Stimulated activated CD8-positive, alpha-beta memory T cell treated with anti-CD3 and anti-CD28 coated beads, Interleukin-2, amount 100 ng/mL, for 1 hour (primary cell): ENCODE results near the gene SEMA5A.

Source experiments
- DNase-seq, 2 donors: peaks; one replicate each; pipeline ENCODE4 v3.0.0-alpha.2; 2020; ENCODE audit warnings: low read depth in 2 of 2

SEMA5A gene

DNA sequence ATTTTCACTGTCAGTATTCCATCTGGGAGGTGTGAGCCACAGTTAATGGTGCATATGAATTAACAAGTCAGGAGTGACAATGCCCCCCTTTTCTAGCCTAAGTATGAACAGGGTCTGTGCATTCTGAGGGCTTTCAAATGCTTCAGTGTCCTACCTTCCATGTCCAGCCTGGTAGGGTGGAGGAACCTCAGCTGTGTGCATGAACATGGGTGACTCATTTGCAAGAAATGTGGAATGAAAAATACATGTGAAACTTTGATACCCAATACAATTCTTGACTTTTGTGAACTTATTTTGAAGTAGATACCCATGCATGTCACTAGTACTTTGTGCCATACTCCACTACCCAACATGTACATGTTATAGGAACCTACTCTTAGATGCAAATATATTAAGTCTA lies 375.8 kb downstream of the SEMA5A start:
- DNase-seq = no peak

DNA sequence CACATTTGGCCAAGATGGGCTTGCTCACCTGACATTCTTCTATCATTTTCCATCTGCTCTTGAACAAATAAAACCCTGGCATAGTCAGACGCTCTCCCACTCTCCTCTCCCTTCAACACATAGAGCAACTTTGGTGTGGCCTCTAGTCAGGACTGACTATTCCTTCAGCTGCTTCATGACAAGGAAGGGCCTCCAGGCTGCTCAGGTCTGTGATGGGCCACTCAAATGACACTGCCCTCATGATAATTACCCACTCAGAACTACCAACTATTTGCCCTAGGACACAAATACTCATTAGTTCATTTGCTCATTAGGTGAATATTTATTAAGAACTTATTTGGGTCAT lies 376.3 kb downstream of the SEMA5A start:
- DNase-seq = no peak

DNA sequence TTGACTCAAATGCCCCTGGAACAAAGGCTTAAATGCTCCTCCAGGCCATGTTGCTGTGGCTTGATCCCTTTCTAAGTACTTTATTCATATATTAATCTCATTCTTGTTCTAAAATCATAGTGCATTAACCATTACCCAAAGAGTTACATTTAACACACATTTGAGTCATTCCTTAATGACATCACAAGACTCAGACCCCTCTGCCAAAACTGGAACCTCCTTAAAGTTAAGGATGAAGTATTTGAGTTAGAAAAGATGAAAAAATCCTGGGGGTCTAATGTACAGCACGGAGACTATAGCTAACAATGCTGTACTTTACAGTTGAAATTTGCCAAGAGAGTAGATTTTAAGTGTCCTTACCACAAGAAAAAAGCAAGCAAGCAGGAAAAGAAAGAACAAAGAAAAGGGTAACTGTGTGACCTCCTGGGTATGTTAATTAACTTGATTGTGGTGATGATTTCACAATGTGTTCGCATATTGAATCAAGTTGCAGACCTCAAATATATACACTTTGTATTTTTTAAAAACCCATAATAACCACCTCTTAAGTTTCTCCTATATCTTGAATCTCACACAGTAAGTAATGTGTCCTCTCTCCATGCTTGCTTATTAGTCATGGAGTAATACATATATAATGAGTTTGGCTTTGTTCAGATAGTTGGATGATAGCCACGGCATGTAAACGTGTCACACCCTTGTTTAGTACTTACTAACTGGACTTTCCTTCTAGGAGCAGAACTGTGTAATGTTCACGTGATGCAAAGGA lies 376.9 kb downstream of the SEMA5A start:
- DNase-seq = no peak

DNA sequence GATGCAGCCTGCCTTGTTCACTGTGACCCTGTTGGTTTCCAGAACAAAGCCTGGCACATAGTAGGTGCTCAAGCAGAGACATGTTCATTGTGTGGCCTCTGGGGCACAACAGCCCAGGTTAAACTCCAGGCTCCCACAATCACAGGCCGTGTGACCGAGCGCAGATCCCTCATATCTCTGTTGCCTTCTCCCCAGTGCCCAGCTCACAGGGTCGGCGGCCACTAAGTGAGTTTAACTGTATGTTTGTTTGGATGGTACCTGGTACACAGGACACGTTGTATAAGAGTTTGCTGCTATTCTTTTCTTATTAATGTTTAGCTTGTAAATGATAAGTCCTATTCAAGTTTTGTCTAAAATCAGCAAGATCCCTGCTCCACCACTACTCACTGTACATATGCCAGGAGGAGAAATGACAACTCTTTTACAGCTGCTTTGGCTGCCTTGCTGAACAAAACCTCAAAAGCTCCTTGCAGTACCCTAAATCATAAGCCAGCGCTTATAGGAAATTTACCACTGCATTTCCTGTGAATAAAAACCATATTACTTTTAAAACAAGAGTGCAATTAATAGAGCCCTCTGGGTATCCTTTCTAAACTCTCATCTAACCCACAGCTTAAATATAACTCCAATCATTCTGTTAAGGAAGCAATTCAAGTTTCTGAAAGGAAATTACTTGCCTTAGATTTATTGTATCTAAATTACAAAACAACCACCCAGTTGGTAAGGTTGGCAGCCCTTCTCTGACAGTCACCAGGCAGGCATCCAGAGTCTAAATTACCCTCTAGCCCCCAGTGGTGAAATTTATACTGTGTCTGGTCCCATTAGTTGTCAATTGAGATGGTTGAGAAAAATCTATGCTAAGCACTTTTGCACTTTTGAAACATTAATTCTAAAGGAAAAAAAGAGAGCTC lies 379.4 kb downstream of the SEMA5A start:
- DNase-seq = no peak

DNA sequence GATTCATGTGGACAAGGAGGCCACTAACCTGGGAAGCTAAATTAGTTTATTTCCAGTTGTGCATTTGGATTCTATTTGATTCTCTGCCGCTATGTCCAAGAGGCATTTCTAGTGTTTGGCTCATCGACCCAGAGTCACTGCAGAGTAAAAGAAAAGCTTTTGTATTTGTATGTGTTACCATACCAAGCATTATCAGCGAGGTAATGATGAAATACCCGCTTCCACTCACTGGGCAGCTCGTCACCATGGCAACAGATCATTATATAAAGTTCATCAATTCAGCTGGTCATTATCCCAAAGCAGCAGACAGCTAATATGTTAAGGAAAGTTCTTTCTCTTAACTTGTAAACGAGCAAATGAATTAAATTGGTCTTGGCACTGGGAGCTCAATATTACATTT lies 380.3 kb downstream of the SEMA5A start:
- no peak for DNase-seq

DNA sequence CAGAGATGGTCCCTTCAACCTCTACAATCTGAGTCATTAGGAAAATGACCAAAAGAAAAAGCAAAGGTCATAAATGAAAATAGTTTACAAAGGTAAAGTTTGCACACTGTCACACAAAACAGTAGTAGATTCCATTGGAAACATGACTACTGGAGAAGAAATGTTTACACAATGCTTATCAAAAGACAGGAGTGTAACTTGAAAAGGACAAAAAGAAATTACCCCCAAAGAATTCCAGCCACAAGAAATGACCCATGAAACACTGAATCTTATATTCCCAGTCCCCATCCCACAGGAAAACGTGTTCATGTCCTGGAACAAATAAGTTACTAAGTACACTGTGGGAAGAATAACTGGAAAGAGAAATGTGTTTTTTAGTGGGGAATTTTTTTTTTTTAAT lies 385.1 kb downstream of the SEMA5A start:
- no peak for DNase-seq

DNA sequence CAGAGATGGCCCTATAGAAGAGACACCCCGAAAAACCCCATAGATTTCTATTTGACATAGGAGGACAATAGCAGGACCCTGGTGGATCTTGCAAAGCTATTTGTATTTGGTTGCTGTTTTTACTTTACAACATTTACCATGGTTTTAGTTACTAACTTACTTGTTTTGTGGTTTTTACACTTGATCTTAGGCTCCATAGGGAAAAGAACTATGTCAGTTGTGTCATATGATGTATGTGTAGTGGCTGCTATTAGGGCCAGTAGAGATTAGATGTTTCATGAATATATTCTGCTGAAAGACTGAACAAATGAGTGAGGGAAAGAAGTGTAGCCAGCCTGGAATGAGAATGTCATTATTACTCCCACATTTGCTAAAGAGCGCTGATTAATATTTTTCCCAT lies 388.1 kb downstream of the SEMA5A start:
- DNase-seq = no peak

DNA sequence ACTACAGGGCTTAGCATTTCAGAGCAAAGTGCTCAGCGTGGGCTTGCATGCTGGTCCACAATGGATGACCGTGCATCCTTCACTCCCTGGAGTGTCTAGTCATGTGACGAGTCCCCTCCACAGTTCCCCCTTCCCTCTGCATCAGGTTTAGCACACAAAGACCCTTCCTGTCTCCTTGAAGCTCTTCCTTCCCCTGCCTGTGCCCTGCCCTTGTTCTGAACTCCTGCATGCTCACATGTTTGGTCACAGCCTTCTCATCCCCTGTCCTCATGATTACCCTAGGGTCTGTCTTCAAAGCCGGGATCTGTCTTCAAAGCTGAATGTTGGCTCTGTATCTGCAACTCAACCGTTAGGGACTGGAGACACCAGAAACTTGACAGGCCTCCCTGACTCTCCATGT lies 388.9 kb downstream of the SEMA5A start:
- DNase-seq = no peak

DNA sequence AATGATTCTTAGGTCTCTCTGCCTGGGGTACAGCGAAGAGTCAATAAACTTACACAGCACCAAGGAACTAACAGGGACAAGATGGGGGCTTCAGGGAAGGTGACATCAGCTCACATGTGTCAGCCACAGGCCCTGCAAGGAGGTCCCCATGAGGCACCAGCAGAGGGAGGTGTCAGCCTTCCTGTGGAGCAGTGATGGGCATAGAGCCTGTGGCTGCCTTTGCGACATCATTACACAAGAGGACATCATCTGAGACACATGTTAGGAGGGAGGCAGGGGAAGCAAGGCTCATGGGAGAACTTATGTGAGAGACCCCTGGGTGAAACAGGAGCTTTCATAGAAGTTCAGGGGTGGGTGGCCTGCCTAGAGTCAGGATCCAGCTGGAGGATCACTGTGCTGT lies 389.6 kb downstream of the SEMA5A start:
- no peak for DNase-seq

DNA sequence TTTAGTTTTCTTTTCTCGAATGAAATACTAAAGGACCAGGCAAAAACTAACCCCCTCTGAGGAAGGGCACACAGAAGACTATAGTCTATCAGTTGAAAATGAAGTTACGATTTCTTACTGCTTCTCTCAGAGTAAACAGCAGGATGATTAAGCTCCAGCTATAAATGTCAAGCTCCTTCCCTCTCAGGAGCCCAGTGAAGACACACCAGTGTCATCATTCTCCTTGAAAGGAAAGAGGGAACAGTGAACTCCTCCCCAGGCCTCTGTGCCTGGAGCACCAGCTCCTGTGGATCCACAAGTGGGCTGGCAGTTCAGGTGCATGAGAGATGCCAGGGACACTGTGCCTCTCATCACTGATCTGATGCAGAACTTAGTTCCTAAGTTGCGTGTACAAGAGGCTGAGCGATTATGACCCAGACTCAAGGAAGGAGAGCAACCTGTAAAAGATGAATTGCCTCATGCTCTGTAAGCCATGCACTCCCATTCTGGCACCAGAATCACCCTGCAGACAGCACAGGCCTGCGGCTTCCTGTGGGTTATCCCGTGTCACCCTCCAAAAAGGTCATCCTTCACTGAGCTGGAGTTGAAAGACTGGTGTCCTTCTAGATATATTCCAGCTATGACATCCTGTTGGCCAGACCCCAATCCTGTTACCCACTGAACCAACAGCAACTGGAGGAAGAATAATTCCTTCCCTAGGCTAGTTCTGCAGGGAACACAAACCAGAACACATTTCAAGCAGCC lies 394.0 kb downstream of the SEMA5A start:
- no peak for DNase-seq

DNA sequence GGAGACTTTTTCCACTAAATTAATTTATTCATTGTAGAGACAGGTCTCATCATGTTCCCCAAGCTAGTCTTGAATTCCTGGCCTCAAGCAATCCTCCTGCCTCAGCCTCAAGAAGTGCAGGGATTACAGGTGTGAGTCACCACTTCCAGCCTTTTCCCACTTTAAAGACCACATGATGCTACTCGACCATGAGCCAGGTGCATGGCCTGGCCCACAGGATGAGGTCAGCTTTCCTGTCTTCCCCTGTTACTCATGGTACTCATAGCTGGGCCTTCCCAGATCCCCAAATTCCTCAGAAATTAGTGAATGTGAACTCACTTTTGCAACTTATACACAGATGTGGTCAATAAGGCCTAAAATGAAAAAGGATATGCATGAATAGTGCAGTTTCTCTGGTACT lies 395.9 kb downstream of the SEMA5A start:
- DNase-seq = no peak

DNA sequence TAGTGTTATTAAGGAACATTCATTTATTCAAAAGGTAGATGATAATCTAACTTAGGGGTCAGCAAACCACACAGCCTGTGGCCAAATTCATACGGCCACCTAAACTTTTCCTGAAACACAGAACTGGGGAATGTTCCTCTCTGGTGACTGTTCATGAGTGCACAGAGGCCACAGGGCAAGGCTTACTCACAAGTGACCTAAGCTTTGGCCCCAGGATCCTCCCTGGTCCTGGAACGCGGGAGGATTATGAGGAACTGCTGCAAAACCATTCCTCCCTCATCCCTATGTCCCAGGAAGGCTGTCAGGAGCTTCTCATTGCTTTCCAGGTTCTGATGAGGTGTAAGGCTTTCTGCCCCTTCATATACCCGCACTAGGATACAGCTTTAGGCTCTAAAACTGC lies 397.6 kb downstream of the SEMA5A start:
- DNase-seq = no peak

DNA sequence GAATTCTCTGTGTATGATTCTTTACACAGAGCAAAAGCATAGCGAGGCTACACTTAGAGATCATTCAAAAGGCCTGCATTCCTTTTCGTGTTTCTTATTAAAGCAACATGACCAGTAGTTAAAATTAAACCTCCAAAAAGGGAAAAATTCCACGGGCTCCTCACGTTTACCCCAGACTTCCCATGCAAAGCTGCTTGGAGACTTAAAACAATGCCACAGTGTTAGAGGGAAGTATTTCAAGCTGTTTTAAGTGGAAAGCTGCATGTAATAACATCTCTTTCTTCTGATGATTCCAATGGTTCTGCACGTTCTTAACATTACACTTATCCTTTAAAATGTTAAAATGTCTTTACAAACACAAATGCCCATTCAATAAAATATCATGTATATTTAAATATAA lies 405.2 kb downstream of the SEMA5A start:
- no peak for DNase-seq

DNA sequence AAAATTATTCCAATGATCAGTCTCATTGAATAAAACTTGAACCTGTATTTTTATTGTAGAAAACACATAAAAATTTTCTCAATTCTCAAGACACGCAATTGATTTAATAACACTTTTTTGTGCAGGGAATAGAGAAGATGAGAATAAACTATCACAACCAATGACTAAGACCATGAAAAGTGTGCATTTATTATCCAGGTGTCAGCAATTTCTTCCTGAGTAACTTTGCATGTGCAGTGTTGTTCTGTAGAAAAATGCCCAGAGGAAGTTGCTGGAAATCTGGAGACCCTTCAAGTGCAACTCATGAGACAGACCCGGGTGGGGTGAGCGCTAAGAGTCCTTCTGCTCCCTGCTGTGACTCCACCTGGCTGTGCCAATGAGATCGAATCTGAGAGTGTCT lies 405.7 kb downstream of the SEMA5A start:
- no peak for DNase-seq

DNA sequence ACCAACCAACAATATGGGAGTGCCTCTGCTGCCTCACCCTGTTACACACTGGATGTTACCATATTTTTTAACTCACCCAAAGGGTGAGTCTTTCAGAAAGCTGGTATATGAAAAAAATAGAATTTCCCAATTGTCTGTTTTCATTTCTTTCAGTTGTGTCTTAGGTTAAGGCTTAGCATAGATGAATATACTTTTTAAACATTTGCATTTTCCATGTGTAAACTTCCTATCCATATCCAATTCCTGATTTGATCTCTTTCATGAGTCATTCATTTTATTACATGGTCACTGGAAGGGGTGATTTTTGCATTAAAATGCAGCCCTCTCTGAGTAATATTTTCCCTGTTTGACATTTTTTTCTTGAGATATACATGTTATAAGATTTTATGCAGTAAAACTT lies 406.5 kb downstream of the SEMA5A start:
- DNase-seq = no peak

DNA sequence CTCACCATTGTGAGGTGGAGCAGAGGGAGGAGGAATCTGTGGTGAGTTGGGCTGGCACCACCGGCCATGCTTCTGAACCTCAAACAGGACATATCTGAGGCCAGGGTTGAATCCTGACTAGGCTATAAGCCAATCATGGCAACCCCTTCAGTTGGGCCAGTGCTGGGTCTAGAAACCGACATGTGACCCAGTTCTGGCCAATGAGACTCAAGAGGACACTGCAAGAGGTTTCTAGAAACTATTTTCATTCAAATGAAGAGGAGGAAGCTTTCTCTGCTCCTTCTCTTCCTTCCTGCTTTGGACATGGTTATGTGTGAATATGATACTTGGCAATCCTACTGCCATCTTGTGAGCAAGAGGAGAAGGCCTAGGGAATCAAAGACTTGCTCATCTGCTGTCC lies 417.7 kb downstream of the SEMA5A start:
- DNase-seq = no peak

DNA sequence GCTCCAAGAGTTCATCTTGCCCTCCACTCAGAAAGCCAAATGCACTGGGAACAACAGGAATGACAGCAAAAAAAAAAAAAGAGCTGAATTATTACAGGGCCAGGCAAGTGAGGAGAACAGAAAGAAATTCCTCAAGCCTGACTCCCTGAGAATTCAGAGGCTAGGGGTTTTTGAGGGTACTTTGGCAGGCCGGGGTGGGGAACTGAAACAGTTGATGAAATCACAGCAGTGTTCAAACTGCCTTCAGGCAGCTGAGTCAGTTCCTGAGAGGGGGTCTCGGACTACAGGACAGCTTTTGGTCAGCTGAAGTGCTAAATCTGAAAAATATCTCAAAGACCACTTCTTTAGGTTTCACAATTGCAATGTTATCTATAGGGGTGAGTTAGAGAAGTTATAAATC lies 419.4 kb downstream of the SEMA5A start:
- no peak for DNase-seq

DNA sequence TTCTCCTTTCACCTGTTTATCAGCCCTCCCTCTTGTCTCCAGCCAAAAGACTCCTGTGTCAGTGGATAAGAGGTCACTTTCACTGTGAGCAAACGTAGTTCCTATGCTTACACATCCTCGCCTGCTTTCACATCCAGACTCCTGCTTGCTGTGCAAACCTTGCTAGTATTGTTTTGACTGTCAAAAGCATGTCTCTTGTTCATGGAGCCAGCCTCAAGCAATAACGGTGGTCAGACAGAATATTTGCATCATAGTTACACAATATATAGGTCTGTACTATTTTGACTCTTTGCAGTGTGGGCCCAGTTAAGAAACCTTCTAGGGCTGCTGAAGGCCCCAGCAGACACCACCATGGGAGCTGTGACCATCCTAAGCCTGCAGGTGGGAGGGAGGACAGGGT lies 420.0 kb downstream of the SEMA5A start:
- DNase-seq = no peak

DNA sequence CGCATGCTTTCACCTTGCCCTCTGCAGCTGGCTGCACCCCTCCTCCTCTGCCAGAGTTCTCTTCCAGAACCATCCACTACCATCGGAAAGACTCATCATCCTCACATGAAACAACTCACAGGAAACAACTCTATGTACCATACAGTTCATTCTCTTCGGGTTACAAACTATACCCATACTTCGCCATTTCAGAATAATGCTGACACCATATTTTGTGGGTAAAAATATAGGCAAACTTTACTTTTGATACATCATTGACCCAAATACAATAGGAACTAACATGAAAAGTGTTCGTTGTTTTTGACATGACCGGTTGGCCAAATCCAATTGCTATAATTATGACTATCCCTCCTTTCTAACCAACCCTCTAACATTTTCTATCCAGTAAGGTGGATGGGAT lies 421.0 kb downstream of the SEMA5A start:
- no peak for DNase-seq

DNA sequence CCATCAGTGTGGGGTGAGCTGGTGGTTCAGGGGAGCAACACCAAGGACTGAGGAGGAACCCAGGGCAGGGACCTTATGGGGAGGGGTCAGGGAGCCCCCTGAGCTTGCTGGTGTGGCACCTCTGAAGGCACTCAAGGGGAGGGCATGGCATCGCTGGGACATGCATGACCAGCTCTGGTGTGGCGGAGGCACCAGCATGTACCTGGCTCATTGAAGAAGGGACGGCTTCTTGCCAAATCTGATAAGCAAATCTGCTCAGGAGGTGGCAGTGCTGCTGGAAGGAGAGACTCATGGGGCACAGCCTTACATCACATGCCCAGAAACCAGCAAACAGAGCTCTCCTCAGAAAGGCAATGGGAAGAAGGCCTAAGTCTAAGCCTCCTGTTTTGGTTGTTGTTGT lies 421.8 kb downstream of the SEMA5A start:
- DNase-seq = no peak

DNA sequence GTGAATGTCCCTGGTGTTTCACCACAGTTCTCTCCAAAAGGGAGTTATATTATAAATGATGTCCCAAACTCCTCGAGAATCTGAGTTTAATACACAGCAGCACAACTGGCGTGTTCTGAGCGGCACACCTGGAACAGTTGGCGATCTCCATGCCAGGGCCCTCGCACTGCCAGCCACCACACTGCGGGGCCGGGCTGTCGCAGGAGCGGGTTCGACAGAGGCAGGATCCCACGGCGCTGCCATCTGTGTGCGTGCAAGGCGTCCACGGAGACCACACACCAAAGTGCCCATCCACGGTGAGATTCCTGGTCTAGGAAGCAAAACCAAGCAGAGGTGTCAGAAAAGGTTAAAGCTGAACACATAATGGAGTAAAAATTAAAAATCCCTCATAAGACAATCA lies 423.3 kb downstream of the SEMA5A start:
- no peak for DNase-seq

DNA sequence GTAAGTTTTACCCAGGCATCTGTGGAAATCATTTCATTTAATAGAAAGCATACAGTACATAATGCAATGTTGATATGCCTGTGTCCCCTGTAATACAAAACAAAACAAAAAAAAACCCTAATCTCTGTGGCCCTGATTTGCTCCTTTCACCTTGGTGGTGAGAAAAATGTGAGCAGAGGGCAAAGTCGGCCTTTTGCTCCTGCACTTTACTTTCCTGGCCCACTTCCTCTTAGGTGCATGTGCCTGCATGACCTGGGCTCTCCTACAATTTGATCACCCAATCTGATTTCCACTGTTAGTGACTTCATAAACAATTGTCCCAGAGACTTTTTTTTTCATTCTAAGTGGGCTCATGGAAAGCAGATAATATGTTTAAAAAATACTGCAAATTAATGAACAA lies 424.3 kb downstream of the SEMA5A start:
- DNase-seq = no peak

DNA sequence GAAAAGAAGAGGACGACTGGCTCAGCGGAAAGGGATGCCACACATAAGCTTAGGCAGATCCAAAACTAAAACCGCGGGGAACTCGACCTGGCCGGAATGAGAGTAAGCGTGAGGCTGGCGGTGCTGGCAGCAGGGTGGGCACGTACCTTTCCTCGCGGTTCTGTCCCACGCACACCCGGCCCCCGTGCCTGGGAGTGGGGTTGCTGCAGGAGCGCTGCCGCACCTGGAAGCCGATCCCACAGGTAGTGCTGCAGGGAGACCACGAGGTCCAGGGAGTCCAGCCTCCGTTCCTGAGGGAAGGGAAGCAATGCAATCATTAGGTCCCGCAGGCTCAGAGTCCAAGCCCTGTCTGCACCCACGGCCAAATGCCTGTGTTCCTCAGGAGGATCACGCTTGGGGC lies 427.0 kb downstream of the SEMA5A start:
- DNase-seq = no peak
